ENCODE data around the gene APBB1.

The APBB1 gene

DNA sequence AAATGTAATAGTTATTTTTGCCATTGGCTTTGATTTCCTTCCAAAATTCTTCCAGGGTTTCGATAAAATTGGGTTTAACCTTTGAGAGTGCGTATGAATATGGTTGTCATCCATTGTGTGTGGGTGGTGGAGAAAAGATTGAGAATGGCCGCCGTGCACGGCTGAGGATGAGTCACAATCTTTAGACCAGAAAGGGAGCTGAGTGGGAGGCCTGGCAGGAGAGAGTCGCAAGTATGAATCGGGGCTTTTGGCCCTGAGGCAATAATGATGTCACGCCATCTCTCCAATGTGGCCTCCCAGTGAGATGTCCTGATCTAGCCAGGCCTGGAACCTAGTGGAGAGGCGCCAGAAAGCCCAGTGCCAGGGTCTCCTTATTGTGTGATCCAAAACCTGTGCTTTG is 61.7 kb downstream of the APBB1 start:
- DNase-seq (ENCODE audit: low spot score) = peak; percentile 83
- TF ChIP-seq, protein P1, sequence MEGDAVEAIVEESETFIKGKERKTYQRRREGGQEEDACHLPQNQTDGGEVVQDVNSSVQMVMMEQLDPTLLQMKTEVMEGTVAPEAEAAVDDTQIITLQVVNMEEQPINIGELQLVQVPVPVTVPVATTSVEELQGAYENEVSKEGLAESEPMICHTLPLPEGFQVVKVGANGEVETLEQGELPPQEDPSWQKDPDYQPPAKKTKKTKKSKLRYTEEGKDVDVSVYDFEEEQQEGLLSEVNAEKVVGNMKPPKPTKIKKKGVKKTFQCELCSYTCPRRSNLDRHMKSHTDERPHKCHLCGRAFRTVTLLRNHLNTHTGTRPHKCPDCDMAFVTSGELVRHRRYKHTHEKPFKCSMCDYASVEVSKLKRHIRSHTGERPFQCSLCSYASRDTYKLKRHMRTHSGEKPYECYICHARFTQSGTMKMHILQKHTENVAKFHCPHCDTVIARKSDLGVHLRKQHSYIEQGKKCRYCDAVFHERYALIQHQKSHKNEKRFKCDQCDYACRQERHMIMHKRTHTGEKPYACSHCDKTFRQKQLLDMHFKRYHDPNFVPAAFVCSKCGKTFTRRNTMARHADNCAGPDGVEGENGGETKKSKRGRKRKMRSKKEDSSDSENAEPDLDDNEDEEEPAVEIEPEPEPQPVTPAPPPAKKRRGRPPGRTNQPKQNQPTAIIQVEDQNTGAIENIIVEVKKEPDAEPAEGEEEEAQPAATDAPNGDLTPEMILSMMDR (IDR thresholded peaks at IDR 0.05) = no peak
- Histone ChIP-seq H3K27ac (peak overlapping the region; percentile 70 to 82), H3K4me3 (no peak overlapping the region)

DNA sequence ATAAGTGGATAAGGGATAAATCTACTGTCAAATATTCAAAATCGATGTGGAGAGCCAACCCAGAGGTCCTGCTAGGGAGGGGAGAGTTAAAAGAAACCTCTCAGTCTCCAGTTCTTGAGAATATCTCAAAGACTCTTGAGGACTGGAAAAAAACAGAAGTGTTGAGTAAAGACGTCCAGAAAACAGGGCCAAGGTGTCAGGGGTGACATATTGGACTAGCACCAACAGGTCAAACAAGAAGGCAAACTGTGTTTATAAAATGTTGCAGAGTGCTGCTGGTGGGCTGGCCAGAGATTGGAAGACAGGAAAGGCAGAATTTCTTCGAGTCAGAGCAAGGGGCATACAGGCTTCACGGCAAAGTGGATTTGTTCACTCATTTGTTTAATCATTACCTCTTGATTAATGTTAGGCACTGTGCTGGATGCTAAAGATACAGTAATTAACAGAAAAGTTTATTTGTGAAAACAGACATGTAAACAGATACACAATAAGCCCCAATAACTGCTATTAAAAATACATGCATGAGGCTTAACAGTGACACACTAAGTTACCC is 62.3 kb downstream of the APBB1 start:
- Histone ChIP-seq H3K4me3 (no peak overlapping the region), H3K27ac (peak overlapping the region; percentile 70 to 82)
- no peak for DNase-seq (ENCODE audit: low spot score)
- TF ChIP-seq, protein P1 (IDR thresholded peaks at IDR 0.05) = no peak

- DNase-seq (ENCODE audit: low spot score) = no peak
- Histone ChIP-seq H3K27ac (no peak overlapping the region), H3K4me3 (no peak overlapping the region)
- TF ChIP-seq, protein P1 (IDR thresholded peaks at IDR 0.05) = no peak
Measured at GRCh38 chr11:6354651-6355485, 64.0 kb downstream of the APBB1 start.

- TF ChIP-seq, protein P1 (IDR thresholded peaks at IDR 0.05) = peak; percentile 81
- H3K4me3 ChIP-seq = no peak overlapping the region
- DNase-seq (ENCODE audit: low spot score) = peak; percentile 74
Measured at GRCh38 chr11:6353367-6353987, 65.4 kb downstream of the APBB1 start.

GRCh38 chr11:6351782-6352382 is 67.0 kb downstream of the APBB1 start:
- TF ChIP-seq, protein P1 (IDR thresholded peaks at IDR 0.05) = no peak
- H3K27ac ChIP-seq = no peak overlapping the region
- no peak overlapping the region for H3K4me3 ChIP-seq
- no peak for DNase-seq (ENCODE audit: low spot score)

More at GRCh38 chr11:6353367-6353987, 65.4 kb downstream of the APBB1 start:
- no peak overlapping the region for H3K27ac ChIP-seq

DNA sequence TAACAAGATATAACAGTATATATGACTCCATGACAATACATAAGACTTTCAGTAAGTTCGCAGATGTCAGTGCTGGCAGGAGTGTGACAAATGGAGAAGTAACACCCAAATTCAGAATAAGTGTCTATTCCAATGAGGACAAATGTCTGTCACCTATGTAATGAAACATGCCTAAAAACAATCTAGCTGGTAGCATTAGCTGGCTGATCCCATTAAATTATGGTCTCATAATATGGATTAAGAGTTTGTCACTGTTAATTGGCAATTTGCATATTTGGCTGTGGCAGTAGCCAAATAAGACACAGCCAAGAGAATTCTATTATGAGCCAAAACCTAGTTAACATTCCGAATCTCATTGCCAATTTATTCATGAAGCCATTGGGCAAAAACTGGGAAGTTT is 68.4 kb downstream of the APBB1 start:
- TF ChIP-seq, protein P1 (IDR thresholded peaks at IDR 0.05) = no peak
- DNase-seq (ENCODE audit: low spot score) = no peak
- Histone ChIP-seq H3K27ac (no peak overlapping the region), H3K4me3 (no peak overlapping the region)
